GM21825 (cell line): ENCODE data around the gene MYBPC1.
A peak's percentile ranks its signal among the peaks of the same experiment; 100 is the strongest.

Experiments
- ATAC-seq: cut with Tn5 transposase; IDR thresholded peaks from one replicate; pipeline ENCODE4 v1.9.1; 2021; ENCODE audit warnings: mild to moderate bottlenecking, moderate library complexity; ENCODE audit not compliant: unreplicated experiment

The MYBPC1 gene

GRCh38 chr12:101599771-101600484 is 5.2 kb downstream of the MYBPC1 start:
- ATAC-seq, result no peak

- no peak for ATAC-seq
Measured at GRCh38 chr12:101604132-101604531, 9.4 kb downstream of the MYBPC1 start.

GRCh38 chr12:101607894-101608293 is 13.1 kb downstream of the MYBPC1 start:
- ATAC-seq, result no peak

- ATAC-seq, result no peak
Measured at GRCh38 chr12:101608301-101609133, 13.7 kb downstream of the MYBPC1 start.

- ATAC-seq, result no peak
Measured at GRCh38 chr12:101609198-101609597, 14.4 kb downstream of the MYBPC1 start.

GRCh38 chr12:101612160-101612916 is 17.6 kb downstream of the MYBPC1 start:
- no peak for ATAC-seq

- ATAC-seq, result no peak
Measured at GRCh38 chr12:101616027-101616494, 21.3 kb downstream of the MYBPC1 start.

- ATAC-seq, result no peak
Measured at GRCh38 chr12:101619026-101619786, 24.4 kb downstream of the MYBPC1 start.

GRCh38 chr12:101619858-101620761 is 25.3 kb downstream of the MYBPC1 start:
- ATAC-seq, result no peak

- ATAC-seq, result no peak
Measured at GRCh38 chr12:101620762-101621133, 26.0 kb downstream of the MYBPC1 start.

- no peak for ATAC-seq
Measured at GRCh38 chr12:101628676-101629075, 33.9 kb downstream of the MYBPC1 start.

GRCh38 chr12:101634724-101635123 is 40.0 kb downstream of the MYBPC1 start:
- peak; percentile 93 for ATAC-seq

GRCh38 chr12:101637936-101638335 is 43.2 kb downstream of the MYBPC1 start:
- no peak for ATAC-seq

GRCh38 chr12:101642115-101643067 is 47.6 kb downstream of the MYBPC1 start:
- ATAC-seq, result no peak

GRCh38 chr12:101647711-101648110 is 52.9 kb downstream of the MYBPC1 start:
- ATAC-seq, result no peak

GRCh38 chr12:101648195-101648594 is 53.4 kb downstream of the MYBPC1 start:
- ATAC-seq, result no peak

- ATAC-seq, result no peak
Measured at GRCh38 chr12:101650346-101651117, 55.8 kb downstream of the MYBPC1 start.

- ATAC-seq, result no peak
Measured at GRCh38 chr12:101653030-101653429, 58.3 kb downstream of the MYBPC1 start.
